GM10847 (cell line): ENCODE results near the gene SNRPA.
A peak's percentile ranks its signal among the peaks of the same experiment; 100 is the strongest.

Experiments used
- POLR2A ChIP-seq: IDR thresholded peaks from 2 replicates; pipeline ENCODE4 v1.6.1; 2011; ENCODE audit not compliant: insufficient read length; ENCODE audit errors: extremely low read depth

SNRPA gene

GRCh38 chr19:40778706-40779284 is 27.8 kb downstream of the SNRPA start:
- no peak for TF ChIP-seq POLR2A

- TF ChIP-seq POLR2A, result no peak
Observed at GRCh38 chr19:40780582-40780981, 29.6 kb downstream of the SNRPA start.

- TF ChIP-seq POLR2A, result no peak
Observed at GRCh38 chr19:40781140-40781539, 30.1 kb downstream of the SNRPA start.

GRCh38 chr19:40783711-40784110 is 32.7 kb downstream of the SNRPA start:
- TF ChIP-seq POLR2A, result no peak

GRCh38 chr19:40785526-40785925 is 34.5 kb downstream of the SNRPA start:
- TF ChIP-seq POLR2A, result no peak

- no peak for TF ChIP-seq POLR2A
Observed at GRCh38 chr19:40786060-40787037, 35.3 kb downstream of the SNRPA start.

GRCh38 chr19:40791349-40791748 is 40.3 kb downstream of the SNRPA start:
- no peak for TF ChIP-seq POLR2A

- TF ChIP-seq POLR2A, result no peak
Observed at GRCh38 chr19:40791996-40792395, 41.0 kb downstream of the SNRPA start.

- TF ChIP-seq POLR2A, result no peak
Observed at GRCh38 chr19:40797166-40797962, 46.4 kb downstream of the SNRPA start.

GRCh38 chr19:40797963-40798682 is 47.1 kb downstream of the SNRPA start:
- TF ChIP-seq POLR2A, result peak; percentile 44

GRCh38 chr19:40798683-40799557 is 47.9 kb downstream of the SNRPA start, which contains the start of gene EGLN2:
Gene EGLN2, plus strand, starts transcription at chr19:40799191. Its CDS starts 1,382 bp downstream, at chr19:40800573.
- peak; percentile 66 for TF ChIP-seq POLR2A

- TF ChIP-seq POLR2A, result no peak
Observed at GRCh38 chr19:40799558-40800338, 48.7 kb downstream of the SNRPA start.

- TF ChIP-seq POLR2A, result no peak
Observed at GRCh38 chr19:40800339-40800996, 49.5 kb downstream of the SNRPA start.
